NK-92 (cell line): ENCODE measurements around the gene WWTR1.

Source experiments
- DNase-seq: peaks from one replicate; lab custom pipeline; 2025; ENCODE audit not compliant: unreplicated experiment; lab: John Stamatoyannopoulos, UW

The WWTR1 gene

DNA sequence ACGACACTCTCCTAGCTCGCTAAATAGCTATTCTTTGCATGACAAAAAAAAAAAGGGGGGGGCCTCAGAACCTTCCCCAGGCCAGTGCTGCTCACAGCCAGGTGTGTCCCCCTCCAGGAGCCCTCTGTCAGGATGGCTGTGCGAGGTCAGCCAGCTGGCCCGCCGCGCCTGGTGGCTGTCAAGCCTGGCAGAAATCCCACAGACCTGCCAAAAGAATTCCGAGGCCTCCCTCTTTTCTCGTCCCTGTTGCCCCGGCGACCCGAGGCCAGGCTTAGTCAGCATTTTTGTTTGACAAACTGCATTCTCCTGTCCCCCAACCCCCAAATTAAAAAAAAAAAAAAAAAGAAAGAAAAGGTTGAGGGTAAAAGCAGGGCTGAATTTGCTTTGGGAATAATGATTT is 121.4 kb downstream of the WWTR1 start:
- DNase-seq = no peak

DNA sequence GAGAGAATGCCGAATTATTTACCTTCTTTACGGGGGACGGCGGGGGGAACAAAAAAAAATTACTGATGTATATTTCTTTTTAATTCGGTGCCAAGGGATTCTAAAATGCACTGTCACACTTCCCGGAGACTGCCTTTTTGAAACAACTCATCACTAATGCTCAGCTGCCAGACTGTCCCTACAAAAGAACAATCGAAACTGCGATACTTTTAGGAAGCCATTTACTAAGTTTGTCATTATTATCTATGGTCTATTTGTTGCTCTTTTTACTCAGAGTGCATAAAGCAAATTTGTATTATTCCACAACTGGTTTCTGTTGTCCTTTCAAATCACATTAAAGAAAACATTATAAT is 122.5 kb downstream of the WWTR1 start:
- no peak for DNase-seq

DNA sequence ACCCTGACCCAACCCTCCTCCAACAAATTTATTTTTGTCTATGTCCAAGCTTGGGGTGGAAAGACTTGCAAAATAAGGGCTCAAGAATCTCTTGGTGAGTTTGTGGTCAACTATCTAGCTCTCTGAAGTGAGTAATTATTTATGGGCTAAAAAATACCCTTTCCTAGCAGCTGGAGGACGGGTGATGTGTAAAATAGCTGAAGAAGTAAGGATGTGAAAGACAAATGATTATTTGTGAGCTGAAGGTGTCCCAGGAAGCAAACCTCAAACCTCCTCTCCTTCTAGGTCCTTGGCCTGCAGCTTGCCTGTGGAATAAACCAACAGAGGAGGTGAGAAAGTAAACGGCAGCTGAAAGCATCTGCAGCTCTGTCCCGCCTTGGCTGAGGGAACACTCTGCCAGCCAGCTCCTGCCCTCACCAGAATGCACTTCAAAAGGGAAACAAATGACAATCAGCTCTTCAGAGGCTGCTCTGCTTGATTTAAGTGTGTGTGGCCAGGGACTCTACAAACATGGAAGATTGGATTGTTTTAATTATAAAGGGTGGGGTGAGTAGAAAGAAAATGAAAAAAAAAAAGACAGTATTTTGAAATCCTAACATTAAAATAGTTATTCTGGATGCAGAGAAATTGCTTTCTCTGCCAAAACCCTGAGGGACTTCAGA is 123.0 kb downstream of the WWTR1 start:
- no peak for DNase-seq

DNA sequence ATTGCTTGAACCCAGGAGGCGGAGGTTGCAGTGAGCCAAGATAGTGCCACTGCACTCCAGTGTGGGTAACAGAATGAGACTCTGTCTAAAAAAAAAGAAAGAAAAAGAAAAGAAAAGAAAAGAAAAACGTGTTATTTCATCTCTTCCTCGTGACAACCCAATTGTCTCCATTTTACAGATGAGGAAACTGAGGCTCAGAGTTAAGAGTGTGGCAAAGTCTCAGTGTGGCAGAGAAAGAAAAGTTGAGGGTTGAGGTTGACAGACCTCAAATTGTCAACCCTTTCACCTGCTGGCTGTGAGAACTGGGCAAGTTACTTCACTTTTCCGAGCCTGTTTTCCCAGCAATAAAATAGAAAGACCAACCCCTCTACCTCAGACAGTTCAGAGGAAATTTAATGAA is 123.7 kb downstream of the WWTR1 start:
- no peak for DNase-seq

DNA sequence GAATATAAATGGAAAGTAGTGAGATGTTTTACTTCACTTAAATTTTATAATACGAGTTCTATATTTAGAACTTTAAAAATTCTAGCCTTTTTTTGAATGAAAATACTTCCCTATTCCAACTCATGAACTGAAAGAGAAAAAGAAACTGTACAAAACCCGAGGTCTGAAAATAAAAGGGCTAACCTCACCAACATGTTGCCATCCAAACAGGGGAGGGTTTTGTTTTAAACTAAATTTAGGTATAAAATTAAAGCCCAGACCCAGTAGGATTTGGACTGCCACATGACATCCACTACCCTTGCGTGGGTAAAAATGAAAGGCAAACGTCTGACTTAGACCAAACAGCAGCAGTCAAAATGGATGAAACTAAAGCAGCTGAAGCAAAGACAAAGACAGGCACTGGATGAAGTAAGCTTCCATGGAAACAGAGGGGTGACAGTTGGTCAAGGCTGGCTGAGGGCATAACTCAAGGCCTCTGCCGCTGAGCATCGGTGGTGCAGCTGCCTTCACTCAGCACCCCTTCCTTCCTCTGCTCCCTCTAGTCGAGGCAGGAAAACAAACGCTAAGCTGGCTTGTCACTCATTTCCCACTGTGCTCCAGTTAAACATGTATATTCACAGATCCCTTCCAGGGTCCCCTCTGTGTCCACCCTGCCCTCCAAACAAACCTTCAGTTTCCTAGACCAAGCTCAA is 125.2 kb downstream of the WWTR1 start:
- no peak for DNase-seq

DNA sequence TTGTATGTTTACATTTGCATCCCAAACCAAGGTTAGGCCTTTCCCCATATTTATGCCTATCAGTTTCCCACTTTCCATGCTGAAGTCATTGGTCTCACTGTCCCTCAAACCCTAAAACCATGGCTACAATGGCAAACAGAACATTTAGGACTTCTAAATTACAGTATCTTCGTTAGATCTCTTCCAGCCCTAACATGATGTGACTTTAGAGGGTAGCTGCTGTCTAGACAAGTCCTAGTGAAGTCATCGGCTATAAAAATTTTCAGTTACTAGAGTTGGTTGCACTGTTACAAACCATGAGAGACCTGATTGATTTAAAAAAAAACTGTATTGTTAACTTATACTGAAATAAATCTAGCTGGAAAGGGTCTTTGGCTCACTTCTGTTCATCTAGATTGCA is 128.7 kb downstream of the WWTR1 start:
- no peak for DNase-seq

DNA sequence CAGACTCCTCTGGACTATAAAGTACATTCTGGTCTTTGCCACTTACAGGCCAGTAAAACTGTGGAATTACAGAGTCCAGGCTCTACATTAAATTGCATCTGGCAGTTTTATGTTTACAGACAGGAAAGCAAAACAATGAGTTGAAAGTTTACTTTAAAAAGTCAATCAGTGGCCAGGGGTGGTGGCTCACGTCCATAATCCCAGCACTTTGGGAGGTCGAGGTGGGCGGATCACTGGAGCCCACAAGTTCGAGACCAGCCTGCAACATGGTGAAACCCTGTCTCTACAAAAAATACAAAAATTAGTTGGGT is 129.5 kb downstream of the WWTR1 start:
- DNase-seq = no peak

DNA sequence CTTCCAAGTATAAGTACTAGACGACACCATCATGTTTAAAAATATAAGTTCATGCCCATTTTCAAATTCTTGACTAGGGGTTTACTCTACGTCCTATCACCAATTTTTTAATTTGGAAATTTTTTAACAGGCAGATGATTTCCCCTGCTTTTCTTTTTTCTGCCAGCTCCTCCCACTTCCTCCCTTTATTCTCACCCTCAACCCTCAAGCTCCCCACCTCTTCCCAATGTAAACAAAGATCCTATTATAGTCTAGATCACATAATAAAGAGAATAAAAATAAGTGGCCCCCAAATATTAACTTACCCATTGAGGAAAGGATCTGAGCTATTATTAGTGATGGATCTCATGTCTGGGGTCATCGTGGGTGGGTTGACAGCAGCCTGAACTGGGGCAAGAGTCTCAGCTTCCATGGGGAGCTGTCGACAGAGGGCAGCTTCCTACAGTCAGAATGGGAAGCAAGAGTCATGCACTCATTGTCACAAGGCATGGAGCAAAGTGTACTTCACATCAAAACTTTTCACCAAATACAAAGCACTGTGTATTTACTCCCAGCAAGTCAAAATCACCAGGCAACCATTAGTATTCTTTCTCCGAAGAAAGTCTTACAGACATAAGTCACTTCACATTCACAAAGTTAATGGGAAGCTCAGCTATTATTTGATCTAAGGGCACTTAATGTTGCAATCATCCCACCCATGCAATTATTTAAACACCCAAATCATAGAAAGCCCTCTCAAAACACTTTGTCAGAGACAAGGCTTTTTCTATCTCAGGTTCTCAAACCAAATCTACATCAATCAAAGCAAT is 130.1 kb downstream of the WWTR1 start:
- DNase-seq = no peak

DNA sequence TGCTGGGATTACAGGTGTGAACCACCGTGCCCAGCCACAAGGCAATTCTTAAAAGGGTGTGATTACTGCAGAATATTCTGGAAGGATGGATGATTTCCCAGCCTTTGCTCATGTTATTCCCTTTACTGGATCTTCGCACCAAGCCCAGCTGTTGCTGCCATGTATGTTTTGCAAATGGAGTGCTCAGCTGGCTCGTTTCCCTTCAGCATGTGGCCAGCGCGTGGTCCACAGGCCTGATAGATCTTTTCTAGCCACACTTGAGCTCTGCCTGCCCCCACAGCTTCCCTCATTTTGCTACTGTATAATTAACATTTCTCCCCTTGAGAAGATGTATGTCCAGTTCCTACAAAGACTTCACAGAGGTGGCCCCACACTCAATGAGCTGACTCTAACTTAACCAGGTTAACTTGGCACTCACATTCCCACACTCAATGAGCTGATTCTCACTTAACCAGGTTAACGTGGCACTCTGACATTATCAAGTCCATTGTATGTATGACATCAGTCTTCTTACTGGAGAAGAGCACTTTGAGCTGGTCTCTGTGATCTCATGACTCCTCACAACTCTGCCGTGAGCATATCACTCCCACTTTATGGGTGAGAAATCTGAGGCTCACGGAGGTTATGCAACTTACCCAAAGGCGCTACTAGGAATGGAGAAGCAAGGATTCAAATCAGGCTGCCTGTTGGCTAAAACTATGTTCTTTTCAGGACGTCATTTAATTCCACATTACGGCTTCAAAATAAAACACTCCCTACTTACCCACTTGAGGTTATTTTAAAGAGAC is 134.1 kb downstream of the WWTR1 start:
- DNase-seq = no peak

DNA sequence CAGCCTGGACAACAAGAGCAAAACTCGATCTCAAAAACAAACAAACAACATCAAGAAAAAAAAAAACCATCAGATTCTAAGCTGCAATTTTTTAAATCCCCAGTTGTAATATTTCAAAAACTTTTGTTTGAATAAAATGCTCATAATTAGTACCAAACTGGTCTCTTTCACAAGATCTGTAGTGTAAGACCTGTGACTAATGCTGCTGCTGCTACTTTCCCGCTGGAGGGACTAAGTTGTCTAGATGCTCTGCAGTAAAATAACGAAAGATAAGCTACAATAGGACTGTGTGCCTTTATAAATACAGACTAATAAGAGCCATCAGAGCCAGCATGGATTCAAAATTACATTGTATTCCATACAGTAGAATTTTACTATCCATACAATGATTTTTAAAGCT is 137.9 kb downstream of the WWTR1 start:
- DNase-seq = no peak

DNA sequence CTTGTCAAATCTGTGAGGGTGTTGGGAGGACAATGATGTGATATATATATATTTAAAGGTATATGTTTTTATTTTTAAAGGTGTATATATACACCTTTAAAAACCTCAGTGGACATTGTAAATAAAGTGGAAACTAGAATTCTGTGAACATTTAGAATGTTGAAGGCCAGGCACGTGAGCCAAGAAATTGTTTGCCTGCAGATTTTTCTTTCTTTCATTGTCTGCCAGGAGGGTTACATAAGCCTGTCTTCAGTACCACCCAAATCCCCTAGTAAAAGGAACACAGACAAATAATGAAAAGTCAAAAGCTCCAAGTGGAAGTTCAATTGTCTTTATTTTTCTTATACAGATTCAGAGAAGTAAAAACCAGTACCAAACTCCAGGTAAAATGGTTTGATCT is 140.9 kb downstream of the WWTR1 start:
- no peak for DNase-seq

DNA sequence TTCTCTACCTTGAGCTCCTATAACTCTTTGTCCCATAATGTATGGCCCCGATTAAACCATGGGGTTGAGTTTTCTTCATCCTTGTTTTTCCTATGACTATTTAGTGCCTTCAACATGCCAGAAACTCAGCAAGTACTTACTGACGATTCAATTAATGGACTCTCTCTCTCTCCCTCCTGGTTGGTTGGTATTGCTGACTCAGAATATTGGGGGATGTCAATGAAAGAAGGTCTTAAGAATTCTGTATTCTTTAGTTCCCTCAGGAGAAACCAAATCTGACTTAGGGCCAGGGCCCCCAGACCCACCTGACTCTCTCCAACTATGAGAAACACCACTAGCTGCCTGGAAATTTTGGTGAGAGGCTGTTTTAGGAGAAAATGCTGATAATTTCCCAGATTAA is 142.6 kb downstream of the WWTR1 start:
- no peak for DNase-seq

DNA sequence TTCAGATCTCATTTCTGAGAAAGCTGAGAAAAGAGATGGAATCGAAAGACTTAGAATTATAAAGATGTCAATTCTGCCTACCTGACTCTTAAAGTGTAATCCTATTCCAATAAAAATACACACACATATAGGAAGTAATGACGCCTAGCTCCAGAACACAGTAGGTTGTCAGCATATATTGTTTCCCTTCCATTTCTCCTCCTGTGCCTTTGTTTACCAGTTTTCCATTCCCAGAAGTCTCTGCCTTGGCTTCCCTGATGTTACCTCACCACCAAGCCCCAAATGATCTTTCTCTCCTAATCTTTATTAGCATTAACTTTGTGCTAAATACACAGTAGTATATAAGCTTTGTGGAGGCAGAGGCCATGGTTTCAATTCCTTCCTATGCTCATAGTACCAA is 143.4 kb downstream of the WWTR1 start:
- DNase-seq = no peak

DNA sequence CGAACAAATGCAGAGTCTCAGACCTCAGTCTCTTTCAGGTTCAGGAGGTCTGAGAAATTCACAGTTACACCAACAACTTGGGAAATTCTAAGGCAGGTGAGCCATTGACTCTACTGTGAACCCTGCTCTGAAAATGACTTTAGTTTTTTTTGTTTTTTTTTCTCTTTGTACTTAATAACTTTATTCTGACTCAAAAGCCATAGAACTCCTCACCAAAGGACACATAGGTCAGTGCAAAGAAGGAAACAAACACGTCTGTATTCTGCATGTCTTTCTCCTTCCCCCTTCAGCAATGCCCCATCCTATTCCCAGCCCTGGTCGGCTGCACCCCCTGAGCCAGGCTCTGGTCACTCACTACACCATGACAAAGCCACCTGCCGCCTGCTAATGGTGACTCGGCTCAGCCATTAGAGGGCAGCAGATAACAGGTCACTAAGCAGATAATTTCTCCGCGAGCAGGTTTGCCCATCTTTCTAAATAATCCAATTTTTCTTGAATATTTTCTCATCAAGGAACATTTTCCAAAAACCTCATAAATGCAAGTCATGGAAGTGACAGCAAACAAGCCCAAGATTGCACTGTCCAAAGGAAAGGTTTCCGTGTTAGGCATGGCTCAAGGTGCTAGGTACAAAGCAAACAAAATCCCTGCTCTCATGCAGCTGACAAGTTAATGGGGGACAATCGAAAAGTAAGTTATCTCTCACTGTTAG is 145.6 kb downstream of the WWTR1 start:
- no peak for DNase-seq

DNA sequence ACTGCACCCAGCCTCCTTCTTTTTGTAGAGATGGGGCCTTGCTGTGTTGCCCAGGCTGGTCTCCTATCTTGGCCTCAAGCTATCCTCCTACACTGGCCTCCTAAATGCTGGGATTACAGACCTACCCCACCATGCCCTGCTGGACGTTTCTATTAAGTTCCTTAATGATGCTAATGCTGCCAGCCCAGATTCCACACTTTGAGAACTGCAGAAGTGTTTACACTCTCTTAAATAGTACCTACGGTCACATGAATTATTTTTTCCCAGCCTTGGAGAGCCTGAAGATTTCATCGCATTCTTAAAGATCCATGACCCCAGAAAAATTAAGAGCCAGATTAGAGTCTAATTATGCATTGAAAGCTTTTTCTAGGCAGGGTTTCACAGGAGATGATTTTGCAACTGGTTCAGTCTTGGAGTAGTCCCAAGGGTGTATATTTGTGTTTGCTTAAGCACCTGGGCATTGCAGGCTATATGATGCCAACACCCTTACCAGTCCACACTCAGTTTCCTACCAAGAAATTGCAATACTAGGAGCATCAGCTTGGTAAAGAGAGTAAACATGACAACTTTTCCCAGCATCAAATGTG is 146.7 kb downstream of the WWTR1 start:
- DNase-seq = no peak

DNA sequence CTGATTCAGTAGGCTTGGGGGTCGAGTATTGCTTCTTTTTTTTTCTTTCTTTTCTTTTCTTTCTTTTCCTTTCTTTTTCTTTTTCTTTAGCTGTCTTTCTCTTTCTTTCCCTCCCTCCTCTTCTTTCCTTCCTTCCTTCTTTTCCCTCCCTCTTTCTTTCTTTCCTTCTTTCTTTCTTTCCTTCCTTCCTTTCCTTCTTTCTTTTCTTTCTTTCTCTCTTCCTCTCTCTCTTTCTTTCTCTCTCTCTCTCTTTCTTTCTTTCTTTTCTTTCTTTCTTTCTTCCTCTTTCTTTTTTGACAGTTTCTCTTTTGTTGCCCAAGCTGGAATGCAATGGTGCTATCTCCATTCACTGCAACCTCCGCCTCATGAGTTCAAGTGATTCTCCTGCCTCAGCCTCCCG is 147.3 kb downstream of the WWTR1 start:
- no peak for DNase-seq

DNA sequence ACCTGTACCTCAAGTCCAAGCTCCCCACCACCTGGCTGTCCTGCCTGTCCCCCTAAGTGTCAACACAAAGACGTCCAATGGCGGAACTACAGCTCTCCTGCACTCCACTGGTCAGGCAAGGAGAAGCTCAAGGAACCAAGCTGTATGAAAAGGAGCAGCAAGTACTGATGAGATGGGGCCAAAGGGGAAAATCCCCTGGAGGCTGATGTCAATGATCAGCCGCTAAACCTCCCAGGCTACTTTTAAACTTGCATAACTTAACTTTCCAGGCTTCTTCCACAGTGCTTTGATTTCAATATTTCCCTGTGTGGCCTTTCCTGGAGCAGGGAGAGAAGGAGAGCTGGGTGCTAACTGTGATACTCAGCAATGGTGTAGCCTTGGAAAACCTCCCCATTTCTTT is 148.3 kb downstream of the WWTR1 start:
- DNase-seq = no peak

DNA sequence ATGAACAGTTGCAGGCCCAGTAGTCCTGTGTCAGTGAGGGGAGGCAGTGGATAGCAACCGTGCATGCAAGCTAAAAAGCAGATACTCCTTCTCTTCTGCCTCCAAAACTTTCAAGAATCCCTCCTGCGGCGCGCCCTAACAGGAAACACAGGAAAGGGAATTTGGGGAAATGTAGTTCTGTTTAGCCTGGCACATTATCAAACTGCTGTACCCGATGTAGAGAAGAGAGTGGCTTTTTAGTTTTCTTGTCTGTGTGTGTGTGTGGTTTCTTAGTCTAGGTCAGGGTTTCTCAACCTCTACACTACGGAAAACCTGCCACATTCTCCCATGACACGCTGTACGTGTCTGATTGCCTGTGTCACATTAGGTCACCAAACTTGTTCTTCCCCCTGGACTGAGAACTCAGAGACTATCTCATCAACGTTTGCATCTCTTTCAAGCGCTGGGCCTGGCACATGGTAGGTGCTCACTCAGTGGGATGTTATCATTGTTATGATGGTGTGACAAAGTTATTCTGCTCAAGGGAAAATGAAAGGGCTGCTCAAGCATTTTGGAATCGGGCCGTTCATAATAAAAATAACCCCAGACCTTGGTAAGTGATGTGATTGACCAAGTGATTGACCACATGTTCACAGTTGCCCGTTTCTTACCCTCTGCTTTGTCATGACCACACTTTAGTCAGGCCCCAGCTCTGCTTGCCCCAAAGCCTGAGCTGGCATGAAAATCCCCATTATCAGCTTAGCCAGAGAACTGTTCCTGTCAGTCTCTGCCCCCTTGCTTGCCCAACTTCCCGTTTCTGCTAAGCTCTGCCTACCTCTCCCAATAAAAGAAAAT is 150.1 kb downstream of the WWTR1 start:
- DNase-seq = no peak

DNA sequence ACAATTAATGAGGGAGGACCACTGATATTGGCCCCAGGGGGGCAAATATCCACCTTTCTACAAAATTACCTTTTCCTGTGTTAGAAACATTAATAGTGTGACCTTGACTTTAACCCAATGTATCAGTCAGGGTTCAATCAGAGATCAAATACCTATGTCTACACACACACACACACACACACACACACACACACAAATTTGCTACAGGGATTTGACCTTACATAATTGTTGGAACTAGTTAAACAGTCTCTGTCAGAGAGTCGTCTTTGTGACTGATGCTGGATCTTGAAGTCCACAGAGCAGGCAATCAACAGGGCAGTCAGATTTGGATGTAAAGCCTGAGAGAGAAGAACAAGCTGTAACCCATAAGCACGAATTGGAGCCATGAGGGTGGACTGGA is 150.9 kb downstream of the WWTR1 start:
- DNase-seq = no peak

DNA sequence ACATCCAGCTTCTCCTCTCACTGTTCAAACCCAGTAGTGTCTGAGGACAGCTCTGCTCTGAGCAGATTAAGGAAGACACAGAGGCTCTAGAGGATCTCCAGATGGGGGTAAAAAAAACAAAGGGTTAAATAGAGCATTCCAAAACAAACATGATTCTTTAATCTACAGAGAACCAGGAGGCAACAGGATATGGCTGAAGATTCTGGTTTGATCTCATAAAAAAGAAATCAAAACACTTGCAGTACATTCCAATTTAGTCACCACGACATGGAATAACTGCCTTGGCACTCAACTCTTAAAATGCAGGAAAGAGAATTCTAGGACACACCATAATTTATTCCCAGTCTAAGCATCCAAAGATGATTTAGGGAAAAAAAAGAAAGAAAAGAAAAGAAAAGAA is 151.3 kb downstream of the WWTR1 start:
- no peak for DNase-seq
